OCI-LY7 (cell line): ENCODE results near the gene FOXE3. TPM values are rescaled to one million over a fixed set of nuclear protein-coding genes. Genes with fewer than 3 reads are reported as not detected.

ENCODE experiments used
- BruUV-seq: library from RNA; stranded (reverse); fragments of 400-500 nt; replicated peaks from 2 replicates; lab custom pipeline; 2021; lab: Mats Ljungman, UMichigan
- CTCF ChIA-PET: fragments of 300-600 bp; sonication (Branson Sonifier 250); formaldehyde crosslinking; loops from one replicate; lab custom pipeline; 2022; ENCODE audit warnings: antibody characterized with exemption; ENCODE audit not compliant: unreplicated experiment; lab: Charles Lee
- POLR2A ChIA-PET: fragments of 300-600 bp; sonication (Branson Sonifier 250); formaldehyde crosslinking; loops from one replicate; lab custom pipeline; 2022; ENCODE audit warnings: antibody characterized with exemption; lab: Charles Lee
- DNase-seq: peaks from one replicate; pipeline ENCODE4 v3.0.0-alpha.2; 2015; ENCODE audit warnings: low spot score
- H2AFZ ChIP-seq: fragments of 200-600 bp; sonication (generic), shearing (Covaris generic); 2 replicates; pipeline ENCODE4 v1.6.1; 2014; ENCODE audit warnings: mild to moderate bottlenecking, antibody characterized with exemption, low read length, moderate library complexity
- H3K27ac ChIP-seq: fragments of 200-600 bp; sonication (generic); 2 replicates; pipeline ENCODE4 v1.5.1; 2014; ENCODE audit warnings: mixed run types, low read depth, mild to moderate bottlenecking, moderate library complexity, low read length, inconsistent platforms; ENCODE audit not compliant: poor library complexity, severe bottlenecking
- H3K36me3 ChIP-seq: fragments of 200-600 bp; sonication (generic); 2 replicates; pipeline ENCODE4 v1.6.1; 2014; ENCODE audit warnings: mild to moderate bottlenecking, antibody characterized with exemption, low read length, moderate library complexity, mixed read lengths; ENCODE audit not compliant: insufficient read depth
- H3K4me1 ChIP-seq: fragments of 200-600 bp; sonication (generic); 2 replicates; pipeline ENCODE4 v1.5.1; 2014; ENCODE audit warnings: mild to moderate bottlenecking, low read length; ENCODE audit not compliant: insufficient read depth, poor library complexity, severe bottlenecking
- H3K4me2 ChIP-seq: fragments of 200-600 bp; sonication (generic); 2 replicates; pipeline ENCODE4 v1.6.1; 2014; ENCODE audit warnings: mild to moderate bottlenecking, low read length
- H3K4me3 ChIP-seq: fragments of 200-600 bp; sonication (generic); 2 replicates; pipeline ENCODE4 v1.5.1; 2014; ENCODE audit warnings: mild to moderate bottlenecking, low read depth, low read length; ENCODE audit not compliant: poor library complexity, severe bottlenecking
- H3K79me2 ChIP-seq: fragments of 200-600 bp; sonication (generic); 2 replicates; pipeline ENCODE4 v1.6.1; 2016; ENCODE audit warnings: low read depth, mild to moderate bottlenecking, low read length, moderate library complexity, mixed read lengths; ENCODE audit not compliant: insufficient read depth
- H3K9me2 ChIP-seq: fragments of 200-600 bp; sonication (generic); 2 replicates; pipeline ENCODE4 v1.6.1; 2016; ENCODE audit warnings: mild to moderate bottlenecking, low read length, mixed read lengths; ENCODE audit not compliant: insufficient read depth
- H3K9me3 ChIP-seq: fragments of 200-600 bp; sonication (generic); 2 replicates; pipeline ENCODE4 v1.6.1; 2014; ENCODE audit warnings: mild to moderate bottlenecking, mixed run types, low read length, mixed read lengths
- H4K20me1 ChIP-seq: fragments of 200-600 bp; sonication (generic); 2 replicates; pipeline ENCODE4 v1.6.1; 2014; ENCODE audit warnings: mild to moderate bottlenecking, antibody characterized with exemption, low read length, moderate library complexity, mixed read lengths; ENCODE audit not compliant: insufficient read depth
- EZH2phosphoT487 ChIP-seq: fragments of 200-600 bp; sonication (generic); IDR thresholded peaks from 2 replicates; pipeline ENCODE4 v1.6.1; 2018; ENCODE audit warnings: low read depth, borderline replicate concordance, mild to moderate bottlenecking, mixed run types, antibody characterized with exemption, low read length, moderate library complexity, mixed read lengths
- intact Hi-C: fragments of 100-400 bp; cut with micrococcal nuclease; formaldehyde crosslinking; loops from one replicate; pipeline ENCODE4 v1.10.0; 2022; ENCODE audit not compliant: unreplicated experiment
- total RNA-seq, 2 experiments: library from RNA; depleted of rRNA in 1 of 2; stranded (reverse); fragments of >200 nt in 1 of 2; shearing (Covaris generic) in 1 of 2; gene quantifications; 2 replicates each; pipeline ENCODE4 v1.2.3, GENCODE V29; 2014 to 2022
- TF ChIP-seq, protein P1 (sequence below): fragments of 200-600 bp; sonication (generic); conservative IDR thresholded peaks from 2 replicates; pipeline ENCODE4 v1.5.1; 2014; ENCODE audit warnings: mild to moderate bottlenecking, antibody characterized with exemption, low read length, moderate library complexity, mixed read lengths

FOXE3 gene
- total RNA-seq, 2 experiments from 2014 or later, result not detected

- H2AFZ ChIP-seq, result no peak overlapping the region
- ChIA-PET POLR2A (interaction anchor here (1.0 kb wide), 1 partner anchor 9 kb away, joined by 3 read pairs; no protein-coding TSS in a partner anchor), CTCF (interaction anchor here (0.6 to 1.6 kb wide), 2 partner anchors 41 to 595 kb away, joined by 3 to 6 read pairs; no protein-coding TSS in a partner anchor)
- H3K4me3 ChIP-seq, result no peak overlapping the region
- peaks cover 57% of the 10 kb centered on the region for H3K4me1 ChIP-seq
- BruUV-seq, result no TSS peak
- no peak overlapping the region for H3K4me2 ChIP-seq
- no peaks in the 10 kb centered on the region for H3K36me3 ChIP-seq
- H4K20me1 ChIP-seq, result no peaks in the 10 kb centered on the region
- H3K27ac ChIP-seq, result no peak overlapping the region
- H3K79me2 ChIP-seq, result no peaks in the 10 kb centered on the region
- no peak for DNase-seq
- TF ChIP-seq EZH2phosphoT487, result no peak
- TF ChIP-seq, protein P1, sequence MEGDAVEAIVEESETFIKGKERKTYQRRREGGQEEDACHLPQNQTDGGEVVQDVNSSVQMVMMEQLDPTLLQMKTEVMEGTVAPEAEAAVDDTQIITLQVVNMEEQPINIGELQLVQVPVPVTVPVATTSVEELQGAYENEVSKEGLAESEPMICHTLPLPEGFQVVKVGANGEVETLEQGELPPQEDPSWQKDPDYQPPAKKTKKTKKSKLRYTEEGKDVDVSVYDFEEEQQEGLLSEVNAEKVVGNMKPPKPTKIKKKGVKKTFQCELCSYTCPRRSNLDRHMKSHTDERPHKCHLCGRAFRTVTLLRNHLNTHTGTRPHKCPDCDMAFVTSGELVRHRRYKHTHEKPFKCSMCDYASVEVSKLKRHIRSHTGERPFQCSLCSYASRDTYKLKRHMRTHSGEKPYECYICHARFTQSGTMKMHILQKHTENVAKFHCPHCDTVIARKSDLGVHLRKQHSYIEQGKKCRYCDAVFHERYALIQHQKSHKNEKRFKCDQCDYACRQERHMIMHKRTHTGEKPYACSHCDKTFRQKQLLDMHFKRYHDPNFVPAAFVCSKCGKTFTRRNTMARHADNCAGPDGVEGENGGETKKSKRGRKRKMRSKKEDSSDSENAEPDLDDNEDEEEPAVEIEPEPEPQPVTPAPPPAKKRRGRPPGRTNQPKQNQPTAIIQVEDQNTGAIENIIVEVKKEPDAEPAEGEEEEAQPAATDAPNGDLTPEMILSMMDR, result no peak
- intact Hi-C loops, result no loop called here
- no peaks in the 10 kb centered on the region for H3K9me2 ChIP-seq
- H3K9me3 ChIP-seq, result no peaks in the 10 kb centered on the region
Observed at GRCh38 chr1:47395433-47395832, 20.7 kb upstream of the FOXE3 start.

GRCh38 chr1:47396671-47397196 is 19.4 kb upstream of the FOXE3 start:
- DNase-seq, result no peak
- intact Hi-C loops, result no loop called here
- BruUV-seq, result no TSS peak
- no peaks in the 10 kb centered on the region for H3K9me2 ChIP-seq
- H4K20me1 ChIP-seq, result no peaks in the 10 kb centered on the region
- H3K4me2 ChIP-seq, result no peak overlapping the region
- TF ChIP-seq, protein P1, result no peak
- TF ChIP-seq EZH2phosphoT487, result no peak
- no peak overlapping the region for H2AFZ ChIP-seq
- ChIA-PET CTCF (interaction anchor here (1.4 kb wide), 2 partner anchors 10 to 63 kb away, joined by 3 to 4 read pairs; partner anchors contain the start of gene CMPK1), POLR2A (interaction anchor here (0.6 to 1.5 kb wide), 2 partner anchors 41 to 122 kb away, joined by 3 to 5 read pairs; partner anchors contain the start of gene FOXD2)
- H3K4me3 ChIP-seq, result no peak overlapping the region
- no peaks in the 10 kb centered on the region for H3K36me3 ChIP-seq
- H3K27ac ChIP-seq, result no peak overlapping the region
- no peaks in the 10 kb centered on the region for H3K9me3 ChIP-seq
- peaks cover 60% of the 10 kb centered on the region for H3K4me1 ChIP-seq
- H3K79me2 ChIP-seq, result no peaks in the 10 kb centered on the region
